Erythroblast (primary cell): ENCODE results near the gene TMPO.
"Not testable (repeated sequence)": the region's sequence is repeated elsewhere in the genome, so short reads cannot be mapped to it uniquely, and the experiment has no call there.

Source experiments
- DNase-seq, 2 experiments: peaks; one replicate each; lab custom pipeline; 2025; lab: John Stamatoyannopoulos, UW
- GATA1 ChIP-seq: IDR thresholded peaks from 2 replicates; pipeline ENCODE4 v1.6.1; 2011; ENCODE audit warnings: low read depth, mild to moderate bottlenecking, control low read depth, low read length, moderate library complexity
- POLR2A ChIP-seq: IDR thresholded peaks from 2 replicates; pipeline ENCODE4 v1.6.1; 2011; ENCODE audit warnings: mild to moderate bottlenecking, low read length

TMPO gene, protein sequence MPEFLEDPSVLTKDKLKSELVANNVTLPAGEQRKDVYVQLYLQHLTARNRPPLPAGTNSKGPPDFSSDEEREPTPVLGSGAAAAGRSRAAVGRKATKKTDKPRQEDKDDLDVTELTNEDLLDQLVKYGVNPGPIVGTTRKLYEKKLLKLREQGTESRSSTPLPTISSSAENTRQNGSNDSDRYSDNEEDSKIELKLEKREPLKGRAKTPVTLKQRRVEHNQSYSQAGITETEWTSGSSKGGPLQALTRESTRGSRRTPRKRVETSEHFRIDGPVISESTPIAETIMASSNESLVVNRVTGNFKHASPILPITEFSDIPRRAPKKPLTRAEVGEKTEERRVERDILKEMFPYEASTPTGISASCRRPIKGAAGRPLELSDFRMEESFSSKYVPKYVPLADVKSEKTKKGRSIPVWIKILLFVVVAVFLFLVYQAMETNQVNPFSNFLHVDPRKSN

DNA sequence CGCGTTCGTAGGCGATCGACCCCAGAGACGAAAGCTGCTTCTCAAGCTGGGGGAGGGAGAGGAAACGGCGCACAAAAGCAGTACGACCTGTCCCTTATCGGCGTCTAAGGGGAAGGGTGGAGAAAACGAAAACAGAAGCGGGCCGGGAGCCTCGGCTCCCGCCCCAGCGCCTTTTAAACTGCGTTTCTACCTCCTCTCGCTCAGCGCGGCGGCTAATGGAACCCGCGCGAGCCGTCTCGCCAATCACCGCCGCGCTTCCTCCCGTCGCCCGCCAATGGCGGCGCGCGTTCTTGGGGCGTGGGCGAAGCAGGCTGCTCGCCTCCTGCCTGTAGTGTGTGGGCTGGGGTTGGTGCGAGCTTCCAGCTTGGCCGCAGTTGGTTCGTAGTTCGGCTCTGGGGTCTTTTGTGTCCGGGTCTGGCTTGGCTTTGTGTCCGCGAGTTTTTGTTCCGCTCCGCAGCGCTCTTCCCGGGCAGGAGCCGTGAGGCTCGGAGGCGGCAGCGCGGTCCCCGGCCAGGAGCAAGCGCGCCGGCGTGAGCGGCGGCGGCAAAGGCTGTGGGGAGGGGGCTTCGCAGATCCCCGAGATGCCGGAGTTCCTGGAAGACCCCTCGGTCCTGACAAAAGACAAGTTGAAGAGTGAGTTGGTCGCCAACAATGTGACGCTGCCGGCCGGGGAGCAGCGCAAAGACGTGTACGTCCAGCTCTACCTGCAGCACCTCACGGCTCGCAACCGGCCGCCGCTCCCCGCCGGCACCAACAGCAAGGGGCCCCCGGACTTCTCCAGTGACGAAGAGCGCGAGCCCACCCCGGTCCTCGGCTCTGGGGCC is at the start of gene TMPO:
TSS of gene TMPO (plus strand) at position 304 of the 824 bp plus-strand sequence. CDS start at position 582, 278 bp downstream.
- TF ChIP-seq GATA1 (no peak), POLR2A (peak; percentile 97)
- peak; percentile 95 to 97 for DNase-seq

DNA sequence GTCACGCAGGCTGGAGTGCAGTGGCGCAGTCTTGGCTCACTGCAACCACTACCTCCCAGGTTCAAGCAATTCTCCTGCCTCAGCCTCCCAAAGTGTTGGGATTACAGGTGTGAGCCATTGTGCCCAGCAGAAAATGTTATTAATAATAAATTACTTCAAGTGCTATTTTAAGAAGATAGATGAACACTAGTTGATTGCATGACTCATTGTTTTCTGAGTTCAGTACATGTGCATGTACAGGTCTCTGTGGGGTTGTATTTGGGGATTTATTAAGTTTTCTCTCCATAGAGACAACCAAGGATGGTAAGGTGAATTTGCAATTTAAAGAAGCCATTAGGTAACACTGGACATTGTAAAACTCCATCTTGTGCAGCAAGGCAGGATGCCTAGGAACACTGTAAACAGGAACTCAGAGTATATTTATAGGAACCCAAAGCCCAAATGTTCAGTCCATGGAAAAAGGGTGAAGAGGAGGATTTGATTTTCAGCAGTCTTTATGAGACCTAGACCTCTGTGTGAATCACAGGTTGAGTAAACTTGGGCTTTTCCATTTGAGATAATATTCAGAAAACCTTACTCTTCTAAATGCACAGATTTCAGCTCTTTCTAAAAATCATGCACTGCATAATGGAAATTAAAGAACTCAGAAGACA is 49.3 kb upstream of the TMPO start:
- DNase-seq: no peak
- no peak for TF ChIP-seq POLR2A
- TF ChIP-seq GATA1: no peak

DNA sequence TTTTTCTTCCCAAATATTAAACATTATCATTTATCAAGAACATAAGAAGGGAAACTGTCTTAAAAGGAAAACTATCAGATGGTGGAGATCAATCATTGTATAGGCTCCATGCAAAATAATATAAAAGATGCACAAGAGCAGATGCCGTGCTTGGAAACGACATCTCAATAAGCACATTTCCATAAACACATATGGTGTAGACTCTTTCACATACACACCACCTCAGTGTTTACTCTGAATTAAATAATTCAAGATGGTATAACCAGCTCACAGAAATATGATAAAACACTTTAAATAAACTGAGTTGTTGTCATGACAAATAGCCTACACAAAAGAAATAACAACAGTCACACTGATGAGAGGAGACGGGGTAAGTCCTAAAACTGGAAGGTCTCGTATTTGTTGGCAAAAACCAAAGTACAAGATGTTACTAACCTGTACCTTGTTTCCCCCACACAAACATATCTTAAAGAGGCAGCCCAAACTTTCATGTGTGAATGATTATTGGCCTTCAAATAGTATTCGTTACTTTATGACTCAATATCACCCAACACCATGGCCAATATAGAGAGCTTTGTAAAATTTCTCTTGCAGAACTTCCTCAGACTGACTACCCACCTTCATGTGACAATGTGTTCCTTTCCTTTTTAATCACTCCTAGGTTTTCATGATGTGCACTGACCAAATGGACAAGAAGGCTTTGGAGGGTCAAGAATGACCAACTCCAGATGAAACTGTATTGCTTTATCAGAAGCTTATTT is 48.6 kb upstream of the TMPO start:
- TF ChIP-seq GATA1 (no peak), POLR2A (no peak)
- DNase-seq: no peak

DNA sequence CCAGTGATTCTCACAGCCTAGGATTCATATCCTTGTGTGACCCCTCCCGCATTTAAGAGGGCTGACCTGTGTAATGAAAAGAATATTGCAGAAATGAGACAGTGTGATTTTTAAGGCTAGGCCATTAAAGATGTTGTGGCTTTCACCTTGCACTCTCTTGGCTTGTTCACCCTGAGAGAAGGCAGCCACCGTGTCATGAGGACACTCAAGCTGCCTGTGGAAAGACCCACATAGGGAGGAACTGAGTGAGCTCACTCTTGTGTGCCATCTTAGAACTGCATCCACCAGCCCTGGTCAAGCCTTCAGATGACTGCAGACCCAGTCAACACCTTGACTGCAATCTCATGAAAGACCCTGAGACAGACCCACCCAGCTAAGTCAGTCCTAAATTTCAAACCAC is 46.3 kb upstream of the TMPO start:
- TF ChIP-seq GATA1: no peak
- TF ChIP-seq POLR2A: no peak
- no peak for DNase-seq

DNA sequence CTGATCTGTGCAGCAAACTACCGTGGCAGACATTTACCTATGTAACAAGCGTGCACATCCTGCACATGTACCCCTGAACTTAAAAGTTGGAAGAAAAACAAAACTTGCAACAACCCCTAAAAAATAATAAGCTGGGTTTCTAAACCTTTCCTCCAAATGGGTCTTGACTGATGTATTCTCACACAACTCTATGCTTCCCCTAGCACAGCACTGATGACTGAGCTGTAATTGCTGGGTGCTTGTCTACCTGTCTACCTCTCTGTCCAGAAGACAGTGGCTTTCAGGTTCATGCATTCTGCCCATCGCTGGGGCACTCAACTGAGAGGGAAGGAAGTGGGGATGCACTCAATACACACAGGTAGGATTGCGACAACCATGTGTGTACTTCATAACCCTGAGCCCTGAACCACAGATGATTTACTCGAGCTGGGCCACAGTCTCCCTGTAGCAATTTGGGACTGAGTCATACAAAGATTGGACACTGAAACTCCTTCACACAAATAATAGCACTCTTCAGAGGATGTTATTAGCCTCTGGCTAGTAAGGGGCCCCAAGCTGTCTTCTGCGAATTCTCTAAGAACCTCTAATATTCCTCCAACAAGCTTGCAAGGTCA is 44.8 kb upstream of the TMPO start:
- TF ChIP-seq GATA1 (no peak), POLR2A (no peak)
- no peak for DNase-seq

DNA sequence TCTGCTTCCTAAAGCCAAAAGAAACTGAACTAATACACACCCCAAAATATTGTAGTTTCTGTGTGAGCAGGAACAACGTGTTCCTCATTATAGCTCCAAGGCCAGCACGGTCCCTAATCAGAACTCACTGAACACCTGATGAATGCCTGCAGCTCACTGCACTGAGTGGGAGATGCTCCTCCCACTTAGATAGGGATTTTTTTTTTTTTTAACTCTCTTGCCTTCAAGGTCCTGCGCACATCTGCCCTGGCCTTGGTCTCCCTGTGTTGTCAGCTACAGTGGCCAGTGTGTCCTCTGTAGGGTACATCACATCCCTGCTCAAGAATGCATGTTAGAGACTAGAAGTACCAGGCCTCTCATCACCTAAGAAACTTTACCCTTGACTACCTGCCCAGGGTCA is 44.3 kb upstream of the TMPO start:
- no peak for DNase-seq
- TF ChIP-seq POLR2A: no peak

DNA sequence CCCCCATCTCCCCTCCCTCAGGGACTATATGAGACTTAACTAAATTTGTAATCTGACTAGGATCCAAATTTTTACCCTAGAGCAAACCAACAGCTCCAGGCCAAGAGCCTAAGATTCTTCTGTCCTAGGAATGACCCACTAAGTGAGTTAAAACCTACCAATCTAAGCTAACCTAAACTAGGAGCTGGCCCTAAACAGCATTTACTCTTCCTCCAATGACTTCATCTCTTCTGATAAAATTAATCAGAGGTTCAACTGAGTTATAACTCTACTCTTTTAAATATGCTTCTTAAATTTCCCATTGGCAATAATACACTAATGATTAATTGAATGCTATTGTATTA is 39.9 kb upstream of the TMPO start:
- no peak for DNase-seq
- no peak for TF ChIP-seq POLR2A
- TF ChIP-seq GATA1: no peak

DNA sequence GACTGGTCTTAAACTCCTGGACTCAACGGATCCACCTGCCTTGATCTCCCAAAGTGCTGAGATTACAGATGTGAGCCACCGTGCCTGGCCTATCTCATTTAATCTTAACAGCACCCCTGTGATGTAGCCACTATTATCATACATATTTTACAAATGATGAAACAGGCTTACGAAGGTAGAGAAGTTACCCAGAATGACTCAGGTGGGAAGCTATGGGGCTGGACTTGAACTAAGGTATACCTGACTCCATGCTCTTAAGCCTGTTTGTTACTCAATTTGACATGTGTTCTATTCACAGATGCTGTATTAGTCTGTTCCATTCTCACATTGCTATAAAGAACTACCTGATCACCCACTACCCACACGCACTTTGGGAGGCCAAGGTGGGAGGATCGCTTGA is 36.8 kb upstream of the TMPO start:
- DNase-seq: no peak

DNA sequence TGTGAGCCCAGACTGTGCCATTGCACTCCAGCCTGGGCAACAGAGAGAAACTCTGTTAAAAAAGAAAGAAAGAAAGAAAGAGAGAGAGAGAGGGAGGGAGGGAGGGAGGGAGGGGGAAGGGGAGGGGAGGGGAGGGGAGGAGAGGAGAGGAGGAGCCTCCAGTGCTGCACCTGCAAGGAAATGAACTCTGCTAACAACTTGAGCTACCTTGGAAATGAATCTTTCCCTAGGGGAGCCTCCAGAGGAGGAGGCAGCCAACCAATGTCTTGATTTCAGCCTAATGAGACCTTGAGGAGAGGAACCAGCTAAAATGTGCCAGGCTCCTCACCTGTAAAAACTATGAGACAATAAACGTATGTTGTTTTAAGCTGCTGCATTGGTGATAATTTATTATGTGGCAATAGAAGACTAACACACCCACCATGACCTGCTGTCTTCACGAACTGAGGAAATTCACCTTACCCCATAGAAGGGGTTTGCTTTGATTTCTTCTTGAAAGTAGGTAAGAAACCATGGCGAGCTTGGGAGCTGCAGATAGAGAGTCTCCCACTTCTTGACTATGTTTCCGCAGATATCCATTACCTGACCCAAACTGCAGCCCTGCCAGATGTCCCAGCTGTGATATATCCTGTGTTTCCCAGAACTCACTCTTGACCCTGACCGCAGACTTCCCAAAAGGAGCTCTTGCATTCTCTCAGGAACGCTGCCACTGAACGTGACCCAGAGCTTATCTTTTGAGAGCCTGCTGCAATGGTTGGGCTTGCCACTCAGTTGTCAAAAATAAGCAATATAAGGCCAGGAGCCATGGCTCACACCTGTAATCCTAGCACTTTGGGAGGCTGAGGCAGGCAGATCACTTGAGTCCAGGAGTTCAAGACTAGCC is 31.5 kb upstream of the TMPO start:
- no peak for DNase-seq
- TF ChIP-seq GATA1: no peak
- no peak for TF ChIP-seq POLR2A

More for the DNA sequence above, 36.8 kb upstream of the TMPO start:
- TF ChIP-seq GATA1 (no peak), POLR2A (no peak)

DNA sequence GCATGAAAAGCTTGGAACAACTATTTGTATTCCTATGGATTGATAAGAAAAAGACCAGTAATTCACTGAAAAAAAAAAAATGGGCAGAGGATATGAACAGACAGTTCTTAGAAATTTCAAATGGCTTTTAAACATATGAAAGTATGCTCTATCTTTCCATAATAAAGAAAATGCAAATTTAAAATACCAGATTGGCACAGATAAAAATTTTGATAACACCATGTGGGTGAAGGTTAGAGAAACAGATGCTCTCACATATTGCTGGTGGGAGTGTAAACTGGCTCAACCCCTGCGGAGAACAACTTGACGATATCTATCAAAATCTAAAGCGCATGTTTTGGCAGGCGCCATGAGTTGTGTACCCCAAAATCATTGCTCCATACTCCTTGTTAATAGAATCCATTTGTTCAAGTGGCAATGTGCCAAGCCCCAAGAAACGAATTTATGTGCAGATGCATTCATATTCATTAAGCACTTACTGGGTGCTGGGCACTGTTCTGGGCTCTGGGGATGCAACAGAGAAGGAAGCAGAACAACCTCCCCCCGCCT is 29.5 kb upstream of the TMPO start:
- no peak for DNase-seq
- TF ChIP-seq POLR2A (no peak), GATA1 (no peak)

DNA sequence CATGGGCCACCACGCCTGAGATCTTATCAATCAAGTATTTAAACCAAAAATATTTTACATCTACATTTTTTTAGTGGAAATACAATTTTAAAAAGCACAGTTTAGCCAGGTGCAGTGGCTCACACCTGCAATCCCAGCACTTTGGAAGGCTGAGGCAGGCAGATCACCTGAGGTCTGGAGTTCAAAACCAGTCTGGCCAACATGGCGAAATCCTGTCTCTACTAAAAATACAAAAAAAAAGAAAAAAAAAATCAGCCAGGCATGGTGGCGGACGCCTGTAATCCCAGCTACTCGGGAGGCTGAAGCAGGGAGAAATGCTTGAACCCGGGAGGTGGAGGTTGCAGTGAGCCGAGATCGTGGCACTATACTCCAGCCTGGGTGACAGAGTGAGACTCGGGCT is 27.0 kb upstream of the TMPO start:
- DNase-seq: not testable (repeated sequence)

DNA sequence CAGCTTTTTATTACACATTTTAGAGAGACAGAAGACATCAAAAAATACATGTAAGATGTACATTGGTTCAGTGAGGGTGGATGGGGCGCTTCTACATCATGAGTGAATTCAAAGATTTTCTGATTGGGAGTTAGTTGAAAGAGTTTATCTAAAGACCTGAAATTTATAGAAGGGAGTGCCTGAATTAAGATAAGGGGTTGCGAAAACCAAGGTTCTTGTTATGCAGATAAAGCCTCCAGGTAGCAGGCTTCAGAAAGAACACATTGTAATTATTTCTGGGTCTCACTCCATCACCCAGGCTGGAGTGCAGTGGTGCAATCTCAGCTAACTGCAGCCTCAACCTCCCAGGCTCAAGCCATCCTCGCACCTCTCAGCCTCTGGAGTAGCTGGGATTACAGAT is 26.2 kb upstream of the TMPO start:
- no peak for DNase-seq
- TF ChIP-seq POLR2A (no peak), GATA1 (no peak)
